ENCODE data around the gene NPAS2. TPM values are rescaled to one million over a fixed set of nuclear protein-coding genes. Genes with fewer than 3 reads are reported as not detected.

Gene NPAS2
- total RNA-seq, 2 donors from 2014 or later: 3.9 to 11.4 TPM

- H3K27ac Mint-ChIP-seq: no peak overlapping the region
- peaks cover 5% of the 10 kb centered on the region for H3K9me3 Mint-ChIP-seq
- peaks cover 6% of the 10 kb centered on the region for H3K4me1 Mint-ChIP-seq
- peaks cover 9% of the 10 kb centered on the region for H3K27me3 Mint-ChIP-seq
- no peaks in the 10 kb centered on the region for H3K36me3 Mint-ChIP-seq (ENCODE audit: low read depth)
- H3K4me3 Mint-ChIP-seq: no peak overlapping the region
- ATAC-seq (replicated peaks): peak; percentile 60
Measured at GRCh38 chr2:100844514-100844913, 24.6 kb downstream of the NPAS2 start.

DNA sequence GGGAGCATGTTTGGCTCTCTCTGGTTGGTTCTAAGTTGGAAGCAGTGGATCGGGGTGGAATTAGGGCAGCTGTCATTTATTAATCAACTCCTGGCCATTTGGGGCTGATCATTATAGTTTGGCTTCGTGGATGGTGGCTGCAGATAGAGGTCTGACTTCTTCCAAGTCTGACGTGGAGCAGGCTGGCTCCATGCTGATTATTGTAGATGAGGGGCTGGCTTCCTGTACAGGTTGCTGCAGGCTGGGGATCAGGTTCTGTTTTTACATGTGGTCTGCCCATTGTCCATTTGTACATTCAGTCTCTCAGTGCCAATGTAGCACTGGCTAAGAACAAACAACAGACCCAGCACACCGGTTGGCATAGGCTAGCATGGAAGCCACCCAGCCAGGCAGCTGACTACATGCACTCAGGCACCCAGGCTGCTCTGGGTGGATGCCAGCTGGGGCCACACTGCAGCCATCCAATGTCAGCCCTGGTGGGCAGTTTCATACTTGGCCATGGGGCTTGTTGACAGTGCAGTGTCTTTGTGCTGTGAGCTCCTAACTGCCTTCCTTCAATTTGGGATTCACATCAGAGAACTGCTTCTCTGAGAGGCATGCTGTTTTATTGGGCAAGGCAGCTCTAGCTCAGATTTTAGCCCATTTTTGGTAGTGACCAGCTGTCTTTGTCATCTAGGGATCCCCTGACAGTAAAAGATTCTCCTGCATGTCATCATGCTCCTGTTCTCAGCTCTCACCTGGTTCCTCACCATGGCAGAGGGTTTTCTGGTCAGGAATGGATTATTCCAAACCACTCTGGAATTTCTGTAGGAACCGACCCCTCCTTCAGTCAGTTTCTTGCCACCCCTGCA is 25.4 kb downstream of the NPAS2 start:
- Mint-ChIP-seq H3K4me3 (no peak overlapping the region), H3K36me3 (ENCODE audit: low read depth) (no peaks in the 10 kb centered on the region), H3K27me3 (peaks cover 9% of the 10 kb centered on the region), H3K9me3 (peaks cover 5% of the 10 kb centered on the region), H3K27ac (no peak overlapping the region), H3K4me1 (peaks cover 6% of the 10 kb centered on the region)
- no peak for ATAC-seq (replicated peaks)

DNA sequence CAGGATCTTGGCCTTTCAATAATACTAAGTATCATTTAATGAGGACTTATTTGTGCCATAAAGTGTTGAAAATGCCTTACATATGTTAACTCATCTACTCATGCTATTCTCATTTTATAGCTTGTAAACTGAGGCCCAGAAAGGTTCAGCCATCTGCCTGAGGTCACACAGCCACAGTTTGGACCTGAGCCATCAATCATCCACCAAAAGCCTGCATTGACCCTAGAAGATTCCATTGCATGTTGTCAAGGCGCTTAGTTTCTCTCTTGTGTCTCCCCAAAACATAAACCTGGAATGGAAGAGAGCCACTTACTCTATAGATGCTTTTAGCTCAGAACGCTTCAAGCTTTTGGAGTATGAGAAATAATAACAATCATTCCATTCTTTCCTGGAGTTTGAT is 26.8 kb downstream of the NPAS2 start:
- no peak for ATAC-seq (replicated peaks)
- Mint-ChIP-seq H3K4me1 (peaks cover 6% of the 10 kb centered on the region), H3K27ac (no peak overlapping the region), H3K9me3 (peaks cover 5% of the 10 kb centered on the region), H3K36me3 (ENCODE audit: low read depth) (no peaks in the 10 kb centered on the region), H3K27me3 (peaks cover 9% of the 10 kb centered on the region), H3K4me3 (no peak overlapping the region)

GRCh38 chr2:100852447-100852846 is 32.5 kb downstream of the NPAS2 start:
- H3K9me3 Mint-ChIP-seq: no peaks in the 10 kb centered on the region
- H3K4me3 Mint-ChIP-seq: no peak overlapping the region
- no peaks in the 10 kb centered on the region for H3K36me3 Mint-ChIP-seq (ENCODE audit: low read depth)
- no peaks in the 10 kb centered on the region for H3K4me1 Mint-ChIP-seq
- ATAC-seq (replicated peaks): no peak
- H3K27ac Mint-ChIP-seq: no peak overlapping the region
- no peaks in the 10 kb centered on the region for H3K27me3 Mint-ChIP-seq

GRCh38 chr2:100852999-100853908 is 33.3 kb downstream of the NPAS2 start:
- Mint-ChIP-seq H3K27me3 (no peaks in the 10 kb centered on the region), H3K9me3 (no peaks in the 10 kb centered on the region), H3K4me3 (no peak overlapping the region), H3K27ac (no peak overlapping the region), H3K36me3 (ENCODE audit: low read depth) (no peaks in the 10 kb centered on the region), H3K4me1 (no peaks in the 10 kb centered on the region)
- ATAC-seq (replicated peaks): no peak

GRCh38 chr2:100853909-100854810 is 34.2 kb downstream of the NPAS2 start:
- no peaks in the 10 kb centered on the region for H3K4me1 Mint-ChIP-seq
- no peaks in the 10 kb centered on the region for H3K9me3 Mint-ChIP-seq
- H3K27me3 Mint-ChIP-seq: no peaks in the 10 kb centered on the region
- ATAC-seq (replicated peaks): no peak
- H3K36me3 Mint-ChIP-seq (ENCODE audit: low read depth): no peaks in the 10 kb centered on the region
- no peak overlapping the region for H3K27ac Mint-ChIP-seq
- no peak overlapping the region for H3K4me3 Mint-ChIP-seq

DNA sequence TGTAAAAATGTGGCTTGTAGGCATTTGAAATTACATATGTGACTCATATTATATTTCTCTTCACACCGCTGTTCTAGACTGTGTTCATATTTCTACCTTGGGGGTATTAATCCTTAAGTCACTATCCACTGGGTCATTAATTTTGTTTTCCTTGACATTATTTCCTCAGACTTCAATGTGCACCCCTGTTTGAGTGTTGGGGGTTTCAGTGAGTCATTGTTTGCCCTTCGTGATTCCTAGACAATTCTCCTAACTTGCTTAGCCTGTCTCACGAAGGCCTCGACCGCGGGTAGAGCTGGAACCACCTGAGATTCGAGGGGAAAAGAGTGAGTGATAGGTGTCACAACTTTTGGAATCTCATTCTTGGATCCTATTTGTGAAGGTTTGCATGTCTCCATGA is 35.1 kb downstream of the NPAS2 start:
- Mint-ChIP-seq H3K4me1 (no peaks in the 10 kb centered on the region), H3K27me3 (no peaks in the 10 kb centered on the region), H3K9me3 (no peaks in the 10 kb centered on the region), H3K4me3 (no peak overlapping the region), H3K27ac (no peak overlapping the region), H3K36me3 (ENCODE audit: low read depth) (no peaks in the 10 kb centered on the region)
- ATAC-seq (replicated peaks): no peak

DNA sequence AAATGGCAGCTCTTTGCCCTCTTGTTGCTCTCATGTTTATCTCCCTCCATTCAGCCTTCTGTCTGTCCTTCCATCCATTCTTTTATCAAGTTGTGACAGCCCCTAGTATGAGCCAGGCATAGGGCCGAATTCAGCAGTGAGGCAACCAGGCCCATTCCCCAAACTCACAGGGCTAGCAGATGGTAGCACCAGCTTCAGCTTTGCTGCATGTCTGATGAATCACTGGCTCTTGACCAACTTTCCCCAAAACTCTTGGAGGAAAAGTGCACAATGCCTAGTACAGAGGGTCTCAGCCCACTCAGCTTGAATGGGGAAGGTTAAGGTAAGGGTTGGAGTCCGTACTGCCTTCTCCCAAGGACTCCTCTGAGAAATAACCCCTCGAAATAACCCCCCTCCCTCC is 35.7 kb downstream of the NPAS2 start:
- no peaks in the 10 kb centered on the region for H3K9me3 Mint-ChIP-seq

GRCh38 chr2:100856732-100857131 is 36.8 kb downstream of the NPAS2 start:
- H3K27me3 Mint-ChIP-seq: no peaks in the 10 kb centered on the region
- H3K27ac Mint-ChIP-seq: no peak overlapping the region
- ATAC-seq (replicated peaks): no peak
- H3K4me3 Mint-ChIP-seq: no peak overlapping the region
- no peaks in the 10 kb centered on the region for H3K4me1 Mint-ChIP-seq
- H3K36me3 Mint-ChIP-seq (ENCODE audit: low read depth): no peaks in the 10 kb centered on the region
- H3K9me3 Mint-ChIP-seq: no peaks in the 10 kb centered on the region

More for the DNA sequence above, 35.7 kb downstream of the NPAS2 start:
- Mint-ChIP-seq H3K4me3 (no peak overlapping the region), H3K27ac (no peak overlapping the region), H3K4me1 (no peaks in the 10 kb centered on the region), H3K27me3 (no peaks in the 10 kb centered on the region), H3K36me3 (ENCODE audit: low read depth) (no peaks in the 10 kb centered on the region)
- no peak for ATAC-seq (replicated peaks)

DNA sequence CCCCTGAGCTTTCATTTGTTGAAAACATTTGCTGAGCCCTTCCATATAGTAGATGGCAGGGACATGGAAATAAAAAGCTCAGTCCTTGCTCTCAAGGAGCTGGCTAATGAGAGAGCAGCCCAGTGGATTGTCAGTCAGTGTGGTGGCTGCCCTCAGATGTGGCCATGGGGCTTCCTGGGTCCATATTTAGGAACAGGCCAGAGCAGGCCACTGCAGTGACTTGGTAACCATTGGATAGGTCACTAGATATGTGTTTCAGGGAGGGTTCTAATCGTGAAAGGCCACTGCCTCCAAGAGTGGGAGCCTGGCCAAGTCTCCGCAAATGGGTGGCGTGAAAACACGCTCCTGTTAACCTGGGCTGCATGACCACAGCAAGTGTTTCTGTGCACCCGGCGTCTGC is 37.4 kb downstream of the NPAS2 start:
- H3K4me1 Mint-ChIP-seq: no peaks in the 10 kb centered on the region
- H3K36me3 Mint-ChIP-seq (ENCODE audit: low read depth): no peaks in the 10 kb centered on the region
- H3K9me3 Mint-ChIP-seq: no peaks in the 10 kb centered on the region
- ATAC-seq (replicated peaks): no peak
- H3K27me3 Mint-ChIP-seq: no peaks in the 10 kb centered on the region
- no peak overlapping the region for H3K27ac Mint-ChIP-seq
- H3K4me3 Mint-ChIP-seq: no peak overlapping the region

DNA sequence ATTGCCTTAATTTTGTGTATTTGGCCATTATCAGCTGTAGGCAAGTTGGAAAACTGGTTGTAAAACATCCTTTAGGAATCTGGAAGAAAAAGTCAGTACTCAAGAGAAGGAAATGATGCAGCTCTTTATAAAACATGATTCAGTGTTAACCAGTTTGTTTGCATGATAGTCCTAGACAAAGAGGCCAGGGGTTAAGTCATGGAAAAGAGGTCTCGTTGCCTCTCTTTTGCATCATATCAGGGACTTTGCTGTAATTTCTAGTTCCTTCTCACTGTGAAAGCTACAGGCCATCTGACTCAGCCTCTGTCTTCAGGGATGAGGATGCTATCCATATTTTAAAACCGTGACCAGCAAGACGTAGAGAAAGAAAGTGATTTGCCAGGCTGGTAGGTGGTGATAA is 38.0 kb downstream of the NPAS2 start:
- Mint-ChIP-seq H3K4me1 (no peaks in the 10 kb centered on the region), H3K36me3 (ENCODE audit: low read depth) (no peaks in the 10 kb centered on the region), H3K9me3 (no peaks in the 10 kb centered on the region), H3K27ac (no peak overlapping the region), H3K27me3 (no peaks in the 10 kb centered on the region), H3K4me3 (no peak overlapping the region)
- ATAC-seq (replicated peaks): no peak

- H3K9me3 Mint-ChIP-seq: no peaks in the 10 kb centered on the region
- no peaks in the 10 kb centered on the region for H3K27me3 Mint-ChIP-seq
- H3K4me3 Mint-ChIP-seq: no peak overlapping the region
- no peaks in the 10 kb centered on the region for H3K4me1 Mint-ChIP-seq
- ATAC-seq (replicated peaks): no peak
- H3K27ac Mint-ChIP-seq: no peak overlapping the region
- H3K36me3 Mint-ChIP-seq (ENCODE audit: low read depth): no peaks in the 10 kb centered on the region
Measured at GRCh38 chr2:100859902-100860301, 40.0 kb downstream of the NPAS2 start.

- no peaks in the 10 kb centered on the region for H3K27me3 Mint-ChIP-seq
- H3K9me3 Mint-ChIP-seq: no peaks in the 10 kb centered on the region
- no peaks in the 10 kb centered on the region for H3K36me3 Mint-ChIP-seq (ENCODE audit: low read depth)
- no peaks in the 10 kb centered on the region for H3K4me1 Mint-ChIP-seq
- ATAC-seq (replicated peaks): no peak
- H3K27ac Mint-ChIP-seq: no peak overlapping the region
- H3K4me3 Mint-ChIP-seq: no peak overlapping the region
Measured at GRCh38 chr2:100861340-100861739, 41.4 kb downstream of the NPAS2 start.

DNA sequence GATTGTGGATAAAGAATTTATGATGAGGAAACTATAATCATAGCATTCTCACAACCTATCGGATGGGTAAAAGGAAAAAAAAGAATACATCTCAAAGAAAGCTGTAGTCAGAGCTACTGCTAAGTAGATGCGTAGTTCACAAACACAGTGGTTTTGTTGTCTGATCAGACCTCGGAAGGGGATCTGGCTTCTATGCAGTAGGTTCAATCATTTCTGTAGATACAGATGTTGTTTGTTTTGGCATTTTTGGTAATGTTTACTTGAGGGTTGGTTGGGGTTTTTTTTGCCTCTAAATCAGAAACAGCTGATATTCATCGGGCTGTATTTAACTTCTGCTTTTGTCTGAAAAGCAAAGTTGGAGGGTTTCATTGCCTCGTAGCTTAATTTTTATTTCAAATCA is 42.1 kb downstream of the NPAS2 start:
- H3K36me3 Mint-ChIP-seq (ENCODE audit: low read depth): no peaks in the 10 kb centered on the region
- H3K9me3 Mint-ChIP-seq: peaks cover 3% of the 10 kb centered on the region
- no peak overlapping the region for H3K4me3 Mint-ChIP-seq
- no peaks in the 10 kb centered on the region for H3K27me3 Mint-ChIP-seq
- no peaks in the 10 kb centered on the region for H3K4me1 Mint-ChIP-seq
- ATAC-seq (replicated peaks): no peak
- no peak overlapping the region for H3K27ac Mint-ChIP-seq

All from activated T-helper 17 cell treated with anti-CD3 and anti-CD28 coated beads, Interleukin-2, amount 50 U/mL, for 72 hours (primary cell).